Fibroblast of lung (primary cell): ENCODE measurements around the gene ATP6V0B. TPM values are rescaled to one million over a fixed set of nuclear protein-coding genes. Genes with fewer than 3 reads are reported as not detected.

Experiments
- DNase-seq, 2 donors: peaks; one replicate each; pipeline versions ENCODE4 v3.0.0 to v3.0.0-alpha.2; 2010; ENCODE audit warnings: low read depth in 2 of 2
- H2AFZ ChIP-seq: 2 replicates; pipeline ENCODE4 v1.5.1; 2012; ENCODE audit warnings: low read length, control low read depth, inconsistent platforms
- H3K27ac ChIP-seq: 2 replicates; pipeline ENCODE4 v1.5.1; 2011; ENCODE audit warnings: low read length, control low read depth; ENCODE audit not compliant: insufficient read depth
- H3K27me3 ChIP-seq: 2 replicates; pipeline ENCODE4 v1.5.1; 2011; ENCODE audit warnings: mild to moderate bottlenecking, low read length; ENCODE audit not compliant: control insufficient read depth, insufficient read depth
- H3K36me3 ChIP-seq: 2 replicates; pipeline ENCODE4 v1.5.1; 2011; ENCODE audit warnings: low read length; ENCODE audit not compliant: control insufficient read depth, insufficient read depth
- H3K4me1 ChIP-seq: 2 replicates; pipeline ENCODE4 v1.5.1; 2011; ENCODE audit warnings: low read length; ENCODE audit not compliant: control insufficient read depth, insufficient read depth; ENCODE audit errors: extremely low read depth
- H3K4me2 ChIP-seq: 2 replicates; pipeline ENCODE4 v1.5.1; 2011; ENCODE audit warnings: low read length, control low read depth; ENCODE audit not compliant: insufficient read depth; ENCODE audit errors: extremely low read depth
- H3K4me3 ChIP-seq, 4 experiments: fragments of 200-600 bp in 1 of 4; sonication (generic) in 1 of 4; replicated peaks in 1 of 4; 2 replicates each; pipeline ENCODE4 v1.5.1; 2011 to 2016; ENCODE audit warnings: low read length in 4 of 4, low read depth in 3 of 4, mild to moderate bottlenecking in 3 of 4, control low read depth in 2 of 4, inconsistent platforms in 1 of 4, mixed read lengths in 1 of 4; ENCODE audit not compliant: insufficient read depth in 1 of 4; ENCODE audit errors: control extremely low read depth in 1 of 4
- H3K79me2 ChIP-seq: 2 replicates; pipeline ENCODE4 v1.5.1; 2012; ENCODE audit warnings: mild to moderate bottlenecking, low read length, inconsistent platforms; ENCODE audit not compliant: control insufficient read depth, insufficient read depth
- H3K9ac ChIP-seq: 2 replicates; pipeline ENCODE4 v1.5.1; 2011; ENCODE audit warnings: mild to moderate bottlenecking, low read length, control low read depth; ENCODE audit not compliant: insufficient read depth
- H3K9me3 ChIP-seq: 2 replicates; pipeline ENCODE4 v1.5.1; 2012; ENCODE audit warnings: low read depth, low read length; ENCODE audit not compliant: control insufficient read depth, insufficient read depth
- H4K20me1 ChIP-seq: 2 replicates; pipeline ENCODE4 v1.5.1; 2011; ENCODE audit warnings: low read length; ENCODE audit not compliant: control insufficient read depth, insufficient read depth; ENCODE audit errors: extremely low read depth
- EZH2 ChIP-seq: IDR thresholded peaks from 2 replicates; pipeline ENCODE4 v1.5.1; 2012; ENCODE audit warnings: low read length, control low read depth, mild to moderate bottlenecking; ENCODE audit errors: missing control alignments
- polyA plus RNA-seq, 2 donors: library from polyadenylated mRNA; depleted of rRNA in 1 of 2; stranded (reverse) in 1 of 2; unstranded in 1 of 2; fragments of >200 nt; gene quantifications; 2 replicates each; pipeline ENCODE4 v1.2.1, GENCODE V29; 2011 to 2012; ENCODE audit warnings: missing spikeins in 1 of 2
- total RNA-seq: library from RNA; depleted of rRNA; stranded (reverse); fragments of >200 nt; gene quantifications from 2 replicates; pipeline ENCODE4 v1.2.1, GENCODE V29; 2014
- TF ChIP-seq, protein P1 (sequence below), 2 donors: IDR thresholded peaks in 1 of 2; conservative IDR thresholded peaks in 1 of 2; 1 replicate in 1 of 2; 2 replicates in 1 of 2; pipeline ENCODE4 v1.5.1; 2011 to 2012; ENCODE audit warnings: low read length in 2 of 2, control low read depth in 1 of 2, inconsistent platforms in 1 of 2, low read depth in 1 of 2, mild to moderate bottlenecking in 1 of 2

Gene ATP6V0B
- total and polyA plus RNA-seq, 2 donors (not counting 1 experiment from before 2014, with no cell fraction given), result 83.5 to 121 TPM

DNA sequence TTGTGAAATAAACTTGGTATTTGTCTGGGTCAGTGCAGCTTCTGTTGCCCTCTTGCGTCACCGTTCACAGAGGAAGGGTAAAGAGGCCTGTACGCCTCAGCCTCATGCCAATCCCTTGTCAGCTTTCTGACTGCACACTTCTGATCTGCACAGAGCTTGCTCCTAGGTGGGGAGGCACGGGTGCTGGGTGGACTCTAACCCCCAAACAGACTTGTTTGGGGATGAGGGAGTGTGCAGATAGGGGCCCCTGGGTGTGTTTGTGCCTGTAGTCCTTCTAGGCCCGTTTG, 3.4 kb downstream of the ATP6V0B start:
- Histone ChIP-seq H3K9ac (no peak overlapping the region), H4K20me1 (no peaks in the 10 kb centered on the region), H3K79me2 (peaks cover 54% of the 10 kb centered on the region), H3K4me3 (peak overlapping the region in 2 of 4 experiments; percentile 58 to 65), H3K27me3 (no peaks in the 10 kb centered on the region), H3K27ac (no peak overlapping the region), H2AFZ (no peak overlapping the region), H3K36me3 (peaks cover 17% of the 10 kb centered on the region), H3K4me2 (peak overlapping the region; percentile 83), H3K9me3 (no peaks in the 10 kb centered on the region), H3K4me1 (peaks cover 10% of the 10 kb centered on the region)
- no peak for DNase-seq
- no peak for TF ChIP-seq EZH2
- TF ChIP-seq, protein P1, sequence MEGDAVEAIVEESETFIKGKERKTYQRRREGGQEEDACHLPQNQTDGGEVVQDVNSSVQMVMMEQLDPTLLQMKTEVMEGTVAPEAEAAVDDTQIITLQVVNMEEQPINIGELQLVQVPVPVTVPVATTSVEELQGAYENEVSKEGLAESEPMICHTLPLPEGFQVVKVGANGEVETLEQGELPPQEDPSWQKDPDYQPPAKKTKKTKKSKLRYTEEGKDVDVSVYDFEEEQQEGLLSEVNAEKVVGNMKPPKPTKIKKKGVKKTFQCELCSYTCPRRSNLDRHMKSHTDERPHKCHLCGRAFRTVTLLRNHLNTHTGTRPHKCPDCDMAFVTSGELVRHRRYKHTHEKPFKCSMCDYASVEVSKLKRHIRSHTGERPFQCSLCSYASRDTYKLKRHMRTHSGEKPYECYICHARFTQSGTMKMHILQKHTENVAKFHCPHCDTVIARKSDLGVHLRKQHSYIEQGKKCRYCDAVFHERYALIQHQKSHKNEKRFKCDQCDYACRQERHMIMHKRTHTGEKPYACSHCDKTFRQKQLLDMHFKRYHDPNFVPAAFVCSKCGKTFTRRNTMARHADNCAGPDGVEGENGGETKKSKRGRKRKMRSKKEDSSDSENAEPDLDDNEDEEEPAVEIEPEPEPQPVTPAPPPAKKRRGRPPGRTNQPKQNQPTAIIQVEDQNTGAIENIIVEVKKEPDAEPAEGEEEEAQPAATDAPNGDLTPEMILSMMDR (conservative IDR thresholded peaks at IDR 0.05 in 1 of 2, IDR thresholded peaks at IDR 0.05 in 1 of 2; ENCODE audit: low read depth in 1 of 2, low read length in 2 of 2), result no peak

GRCh38 chr1:43978551-43979260, 3.9 kb downstream of the ATP6V0B start, which contains the start of gene B4GALT2:
TSS of gene B4GALT2 (plus strand) at chr1:43979210. CDS start at chr1:43981161, 1,951 bp downstream.
- no peaks in the 10 kb centered on the region for H4K20me1 ChIP-seq
- peak in 1 of 2 donors; percentile 32 for DNase-seq

GRCh38 chr1:43979261-43979527, 4.4 kb downstream of the ATP6V0B start:
- no peak overlapping the region for H2AFZ ChIP-seq
- peaks cover 17% of the 10 kb centered on the region for H3K36me3 ChIP-seq
- H3K4me3 ChIP-seq, result peak overlapping the region in 3 of 4 experiments; percentile 34 to 74 (median 59)
- no peaks in the 10 kb centered on the region for H3K27me3 ChIP-seq
- TF ChIP-seq, protein P1 (conservative IDR thresholded peaks at IDR 0.05 in 1 of 2, IDR thresholded peaks at IDR 0.05 in 1 of 2; ENCODE audit: low read depth in 1 of 2, low read length in 2 of 2), result no peak
- no peak for TF ChIP-seq EZH2
- H3K4me2 ChIP-seq, result peak overlapping the region; percentile 9
- DNase-seq, result no peak
- peak overlapping the region; percentile 72 for H3K9ac ChIP-seq
- H4K20me1 ChIP-seq, result no peaks in the 10 kb centered on the region
- H3K27ac ChIP-seq, result no peak overlapping the region
- H3K9me3 ChIP-seq, result no peaks in the 10 kb centered on the region
- H3K4me1 ChIP-seq, result peaks cover 10% of the 10 kb centered on the region
- peaks cover 56% of the 10 kb centered on the region for H3K79me2 ChIP-seq

More at GRCh38 chr1:43978551-43979260, 3.9 kb downstream of the ATP6V0B start, which contains the start of gene B4GALT2:
- H3K4me3 ChIP-seq, result peak within 1 kb of the TSS; percentile 52 to 74 (median 68)
- peak within 1 kb of the TSS; percentile 47 for H2AFZ ChIP-seq
- H3K36me3 ChIP-seq, result peaks cover 17% of the 10 kb centered on the region
- H3K4me1 ChIP-seq, result peaks cover 10% of the 10 kb centered on the region
- H3K27ac ChIP-seq, result peak within 1 kb of the TSS; percentile 18
- H3K79me2 ChIP-seq, result peaks cover 54% of the 10 kb centered on the region
- no peaks in the 10 kb centered on the region for H3K9me3 ChIP-seq
- H3K9ac ChIP-seq, result peak within 1 kb of the TSS; percentile 72
- TF ChIP-seq, protein P1 (conservative IDR thresholded peaks at IDR 0.05 in 1 of 2, IDR thresholded peaks at IDR 0.05 in 1 of 2; ENCODE audit: low read depth in 1 of 2, low read length in 2 of 2), result no peak
- H3K4me2 ChIP-seq, result peak within 1 kb of the TSS; percentile 90
- H3K27me3 ChIP-seq, result no peaks in the 10 kb centered on the region
